Iris pigment epithelial cell (primary cell): ENCODE results near the gene GAPDH.
"Not testable (repeated sequence)": the region's sequence is repeated elsewhere in the genome, so short reads cannot be mapped to it uniquely, and the experiment has no call there.

Source experiments
- DNase-seq: peaks from one replicate; pipeline ENCODE4 v3.0.0-alpha.2; 2011; ENCODE audit warnings: low read depth

The GAPDH gene

DNA sequence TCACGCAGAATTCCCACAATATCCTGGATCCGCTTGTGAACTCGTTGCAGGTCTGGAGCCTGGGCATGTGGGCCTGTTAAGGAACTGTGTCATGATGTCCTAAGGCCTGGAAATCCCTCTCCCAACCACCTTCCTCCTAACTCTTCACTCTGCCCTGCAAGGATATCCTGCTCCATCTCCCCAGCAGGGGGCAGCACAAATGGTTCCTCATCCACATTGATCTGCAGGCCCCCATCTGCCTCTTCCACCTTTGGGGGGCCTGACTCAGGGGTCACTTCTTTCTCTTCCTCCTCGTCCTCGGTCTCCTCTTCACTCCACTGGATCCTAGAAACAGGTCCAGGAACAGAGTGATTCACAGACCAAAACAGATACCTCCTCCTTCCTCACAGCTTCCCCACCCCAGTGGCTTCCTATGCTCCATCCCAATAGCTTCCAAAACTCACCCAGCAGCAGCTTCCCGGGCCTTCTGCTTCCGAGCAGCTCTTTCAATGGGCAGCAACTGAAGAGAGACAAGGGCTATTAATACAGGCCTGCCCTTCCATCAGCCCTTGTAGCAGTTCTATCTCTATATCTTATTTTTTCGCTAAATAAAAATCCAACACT lies 29.2 kb downstream of the GAPDH start:
- peak; percentile 43 for DNase-seq

GRCh38 chr12:6567112-6567670 lies 32.9 kb downstream of the GAPDH start:
- no peak for DNase-seq

DNA sequence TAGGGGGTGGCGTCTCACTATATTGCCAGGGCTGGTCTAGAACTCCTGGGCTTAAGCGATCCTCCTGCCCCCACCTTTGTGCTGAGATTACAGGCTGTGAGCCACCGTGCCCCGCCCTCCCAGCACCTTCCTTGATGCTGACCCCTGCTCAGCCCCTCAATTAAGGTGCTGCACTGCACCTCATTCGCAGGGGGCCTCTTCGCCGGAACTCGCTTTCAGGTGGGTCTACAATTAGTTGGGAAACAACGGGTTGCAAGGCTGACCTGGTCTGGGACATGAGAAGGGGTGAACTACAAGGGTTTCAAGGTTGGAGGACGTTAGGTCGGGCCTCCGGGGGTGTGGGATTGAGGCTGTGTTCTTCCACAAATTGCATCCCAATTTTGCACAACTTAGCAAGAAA lies 35.0 kb downstream of the GAPDH start:
- no peak for DNase-seq

GRCh38 chr12:6569786-6570185 lies 35.5 kb downstream of the GAPDH start:
- no peak for DNase-seq

DNA sequence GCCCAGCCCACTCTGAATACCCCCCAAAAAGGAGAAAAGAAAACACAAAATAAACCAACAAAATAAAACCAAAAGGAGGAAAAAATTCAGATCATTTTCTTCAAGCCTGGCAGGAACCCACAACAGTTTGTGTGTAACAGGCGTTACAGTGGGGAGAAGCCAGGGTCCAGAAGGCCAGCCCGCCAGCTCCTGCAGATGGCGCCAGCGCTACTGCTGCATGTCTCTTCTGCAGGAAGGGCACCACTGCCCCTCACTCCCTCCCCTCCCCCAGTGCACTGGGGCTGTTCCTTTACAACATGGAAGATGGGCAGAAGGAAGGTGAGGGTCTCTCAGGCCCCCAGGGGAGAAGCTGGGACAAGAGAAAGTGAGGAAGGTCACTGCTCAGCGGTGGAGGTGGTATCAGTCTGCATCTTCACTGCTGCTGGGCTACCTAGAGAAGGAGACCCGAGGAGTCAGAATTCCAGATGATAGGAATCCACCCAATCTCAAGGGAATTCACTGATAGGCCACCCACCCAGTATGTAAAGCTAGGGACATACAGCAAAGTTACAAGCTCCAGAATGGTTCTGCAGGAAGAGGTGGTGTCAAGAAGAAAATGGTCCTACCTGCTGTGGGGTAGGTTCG lies 36.1 kb downstream of the GAPDH start:
- peak; percentile 25 for DNase-seq

DNA sequence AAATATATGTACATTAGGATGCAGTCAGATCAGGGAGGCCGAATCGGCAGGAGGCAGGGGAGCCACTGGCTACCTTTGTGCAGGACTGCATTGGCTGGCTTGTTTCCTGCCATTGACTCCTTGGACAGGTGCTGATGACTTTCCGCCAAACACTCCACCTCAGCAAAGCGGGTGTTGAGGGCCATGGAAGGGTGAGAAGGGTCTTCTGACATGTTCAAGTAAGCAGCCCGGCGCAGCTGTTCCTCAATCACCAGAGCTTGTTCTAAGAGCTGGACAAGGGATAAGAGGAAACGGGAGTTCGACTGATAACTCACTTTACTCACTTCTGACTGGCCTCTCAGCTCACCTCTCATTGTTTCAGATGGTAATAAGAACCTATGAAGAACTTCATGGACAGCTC lies 38.7 kb downstream of the GAPDH start:
- no peak for DNase-seq

DNA sequence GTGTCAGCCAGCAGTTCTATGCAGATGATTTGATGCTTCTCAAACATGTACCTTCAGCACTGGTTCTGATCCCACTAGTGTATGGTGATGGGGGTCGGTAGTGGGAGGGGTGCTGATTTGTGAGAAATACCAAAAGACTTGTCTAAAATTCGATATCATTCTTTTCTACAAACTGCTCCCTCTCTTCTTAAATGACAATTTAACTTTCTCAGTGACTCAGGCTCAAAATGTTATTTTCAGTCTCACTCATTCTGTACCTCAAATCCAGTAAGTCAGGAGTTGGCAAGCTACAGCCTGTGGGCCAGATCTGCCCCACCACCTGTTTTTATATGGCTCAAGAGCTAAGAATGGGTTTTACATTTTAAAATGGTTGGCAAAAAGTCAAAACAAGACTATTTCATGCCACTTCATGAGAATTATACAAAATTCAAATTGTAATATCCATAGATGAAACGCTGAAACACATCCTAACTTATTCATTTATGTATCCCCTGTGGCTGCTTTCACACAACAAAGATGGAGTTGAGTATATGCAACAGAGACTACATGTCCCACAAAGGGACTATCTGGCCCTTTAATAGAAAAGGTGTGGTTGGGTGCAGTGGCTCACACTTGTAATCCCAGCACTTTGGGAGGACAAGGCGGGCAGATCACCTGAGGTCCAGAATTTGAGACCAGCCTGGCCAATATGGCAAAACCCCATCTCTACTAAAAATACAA lies 40.4 kb downstream of the GAPDH start:
- no peak for DNase-seq

DNA sequence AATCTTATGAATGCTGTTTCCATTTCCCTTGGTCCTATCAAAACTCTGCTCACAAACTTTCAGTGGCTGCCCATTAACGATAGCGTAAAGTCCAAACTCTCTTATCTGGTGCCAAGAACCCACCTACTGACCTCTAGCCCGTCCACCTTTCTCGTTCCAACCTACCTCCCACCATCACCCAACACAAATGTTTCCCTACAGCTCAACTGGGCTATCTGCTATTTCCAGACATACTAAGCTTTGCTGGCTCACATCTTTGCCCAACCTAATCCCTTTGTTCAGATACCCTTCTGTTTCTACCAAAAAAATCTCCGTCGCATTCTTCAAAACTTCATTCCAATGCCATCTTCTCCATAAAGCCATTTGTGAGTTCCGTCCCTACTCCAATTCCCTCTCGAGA lies 41.3 kb downstream of the GAPDH start:
- no peak for DNase-seq

GRCh38 chr12:6582196-6582595 lies 47.9 kb downstream of the GAPDH start:
- no peak for DNase-seq

DNA sequence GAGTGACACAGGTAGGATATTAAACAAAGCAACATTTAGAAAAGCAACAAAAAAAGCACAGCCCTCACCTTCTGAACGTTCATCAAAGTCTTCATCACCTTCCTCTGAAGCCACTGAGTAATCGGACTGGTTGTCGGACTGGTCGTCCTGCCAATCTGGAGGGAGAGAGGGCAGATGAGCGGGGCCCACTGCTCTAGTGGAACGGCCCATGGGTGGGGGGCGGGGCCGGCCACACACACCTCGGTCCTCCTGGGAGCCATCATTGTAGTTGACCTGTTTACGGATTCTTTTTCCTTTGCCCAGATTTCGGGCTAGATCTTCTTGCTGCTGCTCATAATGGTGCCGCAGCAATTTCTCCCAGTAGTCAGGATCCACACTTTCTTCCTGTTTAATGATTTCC lies 48.6 kb downstream of the GAPDH start:
- no peak for DNase-seq

- DNase-seq, result no peak
These were observed 50.0 kb downstream of the GAPDH start for GRCh38 chr12:6584293-6584692.

DNA sequence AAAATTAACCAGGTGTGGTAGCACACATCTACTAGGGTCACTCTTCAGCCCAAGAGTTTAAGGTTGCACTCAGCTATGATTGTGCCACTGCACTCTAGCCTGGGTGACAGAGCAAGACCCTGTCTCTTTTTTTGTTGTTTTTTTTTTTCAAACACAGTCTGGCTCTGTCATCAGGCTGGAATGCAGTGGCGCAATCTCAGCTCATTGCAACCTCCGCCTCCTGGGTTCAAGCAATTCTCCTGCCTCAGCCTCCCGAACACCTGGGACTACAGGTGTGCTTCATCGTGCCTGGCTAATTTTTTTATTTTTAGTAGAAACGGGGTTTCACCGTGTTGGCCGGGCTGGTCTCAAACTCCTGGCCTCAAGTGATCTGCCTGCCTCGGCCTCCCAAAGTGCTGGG lies 52.3 kb downstream of the GAPDH start:
- DNase-seq, result not testable (repeated sequence)
